H1 (cell line): ENCODE measurements around the gene NEB.

ENCODE experiments used
- JUN ChIP-seq: IDR thresholded peaks from 2 replicates; pipeline ENCODE4 v1.6.1; 2011; ENCODE audit warnings: low read depth, mild to moderate bottlenecking, improper control_type of control experiment, low read length
- POLR2A ChIP-seq, 2 experiments: IDR thresholded peaks; 1 replicate in 1 of 2; 2 replicates in 1 of 2; pipeline ENCODE4 v1.6.1; 2011; ENCODE audit warnings: low read depth in 2 of 2, low read length in 2 of 2, mild to moderate bottlenecking in 2 of 2; ENCODE audit errors: control extremely low read depth in 1 of 2
- TF ChIP-seq, protein P1 (sequence below): IDR thresholded peaks from 2 replicates; pipeline ENCODE4 v1.6.1; 2011; ENCODE audit warnings: low read length, improper control_type of control experiment
- TF ChIP-seq, protein P2 (sequence below), 3 experiments: IDR thresholded peaks; 1 replicate in 2 of 3; 2 replicates in 1 of 3; pipeline versions ENCODE4 v1.5.1 to v1.6.1; 2011; ENCODE audit warnings: low read length in 3 of 3, mild to moderate bottlenecking in 3 of 3, inconsistent platforms in 2 of 3, low read depth in 1 of 3, moderate library complexity in 1 of 3; ENCODE audit not compliant: insufficient read depth in 1 of 3; ENCODE audit errors: control extremely low read depth in 1 of 3

DNA sequence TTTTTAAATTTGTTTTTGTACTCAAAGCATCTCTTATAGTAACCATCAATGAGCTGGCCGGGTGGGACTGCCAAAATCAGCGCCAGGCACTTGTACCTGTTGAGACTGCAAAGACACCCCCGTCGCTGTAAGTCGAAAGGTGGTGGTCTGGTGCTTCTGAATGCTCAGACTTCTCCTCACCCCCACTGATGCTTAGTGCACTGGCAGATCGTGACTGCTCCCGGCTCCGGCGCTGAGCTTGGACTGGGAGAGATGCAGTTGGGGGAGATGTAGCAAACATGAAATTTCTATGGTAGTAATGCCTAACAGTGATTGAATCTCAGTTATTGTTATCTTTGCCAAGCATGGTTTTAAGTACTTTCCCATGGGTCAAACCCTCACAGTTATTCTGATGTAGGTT, 244.0 kb downstream of the NEB start:
- TF ChIP-seq JUN (no peak), POLR2A (IDR thresholded peaks at IDR 0.05; ENCODE audit: control extremely low read depth in 1 of 2, low read depth in 2 of 2, low read length in 2 of 2) (no peak)
- TF ChIP-seq, protein P1, sequence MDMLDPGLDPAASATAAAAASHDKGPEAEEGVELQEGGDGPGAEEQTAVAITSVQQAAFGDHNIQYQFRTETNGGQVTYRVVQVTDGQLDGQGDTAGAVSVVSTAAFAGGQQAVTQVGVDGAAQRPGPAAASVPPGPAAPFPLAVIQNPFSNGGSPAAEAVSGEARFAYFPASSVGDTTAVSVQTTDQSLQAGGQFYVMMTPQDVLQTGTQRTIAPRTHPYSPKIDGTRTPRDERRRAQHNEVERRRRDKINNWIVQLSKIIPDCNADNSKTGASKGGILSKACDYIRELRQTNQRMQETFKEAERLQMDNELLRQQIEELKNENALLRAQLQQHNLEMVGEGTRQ = no peak
- TF ChIP-seq, protein P2, sequence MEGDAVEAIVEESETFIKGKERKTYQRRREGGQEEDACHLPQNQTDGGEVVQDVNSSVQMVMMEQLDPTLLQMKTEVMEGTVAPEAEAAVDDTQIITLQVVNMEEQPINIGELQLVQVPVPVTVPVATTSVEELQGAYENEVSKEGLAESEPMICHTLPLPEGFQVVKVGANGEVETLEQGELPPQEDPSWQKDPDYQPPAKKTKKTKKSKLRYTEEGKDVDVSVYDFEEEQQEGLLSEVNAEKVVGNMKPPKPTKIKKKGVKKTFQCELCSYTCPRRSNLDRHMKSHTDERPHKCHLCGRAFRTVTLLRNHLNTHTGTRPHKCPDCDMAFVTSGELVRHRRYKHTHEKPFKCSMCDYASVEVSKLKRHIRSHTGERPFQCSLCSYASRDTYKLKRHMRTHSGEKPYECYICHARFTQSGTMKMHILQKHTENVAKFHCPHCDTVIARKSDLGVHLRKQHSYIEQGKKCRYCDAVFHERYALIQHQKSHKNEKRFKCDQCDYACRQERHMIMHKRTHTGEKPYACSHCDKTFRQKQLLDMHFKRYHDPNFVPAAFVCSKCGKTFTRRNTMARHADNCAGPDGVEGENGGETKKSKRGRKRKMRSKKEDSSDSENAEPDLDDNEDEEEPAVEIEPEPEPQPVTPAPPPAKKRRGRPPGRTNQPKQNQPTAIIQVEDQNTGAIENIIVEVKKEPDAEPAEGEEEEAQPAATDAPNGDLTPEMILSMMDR (IDR thresholded peaks at IDR 0.05; ENCODE audit: control extremely low read depth in 1 of 3, insufficient read depth in 1 of 3, low read depth in 1 of 3, low read length in 3 of 3) = no peak
